ENCODE data around the gene CENPH.

CENPH gene

DNA sequence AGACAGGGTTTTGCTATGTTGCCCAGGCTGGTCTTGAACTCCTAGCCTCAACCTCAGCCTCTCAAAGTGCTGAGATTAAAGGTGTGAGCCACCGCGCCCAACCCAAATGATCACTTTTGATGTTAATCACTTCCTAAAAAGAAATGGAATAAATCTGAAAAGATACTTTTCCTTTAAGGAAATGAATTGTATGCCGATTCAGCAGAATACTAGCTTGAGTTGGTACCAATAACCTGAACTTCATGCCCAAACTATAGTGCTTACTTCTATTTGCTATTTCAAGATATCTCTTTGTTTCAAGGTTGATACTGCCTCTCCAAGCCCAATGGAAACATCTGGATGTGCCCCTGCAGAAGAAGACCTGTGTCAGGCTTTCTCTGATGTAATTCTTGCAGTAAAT lies 18.4 kb upstream of the CENPH start:
- TF ChIP-seq FOXM1 (IDR thresholded peaks at IDR 0.05; ENCODE audit: borderline replicate concordance, low read depth) (no peak), TEAD4 (IDR thresholded peaks at IDR 0.05) (no peak), CREB1 (IDR thresholded peaks at IDR 0.05; ENCODE audit: low read depth) (no peak), EGR1 (IDR thresholded peaks at IDR 0.05) (no peak), YY1 (IDR thresholded peaks at IDR 0.05; ENCODE audit: low read depth) (no peak), NFIC (IDR thresholded peaks at IDR 0.05) (no peak), REST (IDR thresholded peaks at IDR 0.05; ENCODE audit: low read depth) (no peak), RAD21 (IDR thresholded peaks at IDR 0.05; ENCODE audit: low read depth) (no peak), EP300 (IDR thresholded peaks at IDR 0.05; ENCODE audit: borderline replicate concordance) (no peak), ZBTB7A (IDR thresholded peaks at IDR 0.05; ENCODE audit: low read depth) (no peak), TAF1 (IDR thresholded peaks at IDR 0.05; ENCODE audit: low read depth) (no peak), USF1 (IDR thresholded peaks at IDR 0.05) (no peak), CEBPB (IDR thresholded peaks at IDR 0.05) (no peak), TCF12 (IDR thresholded peaks at IDR 0.05; ENCODE audit: low read depth) (no peak)
- TF ChIP-seq, protein P1, sequence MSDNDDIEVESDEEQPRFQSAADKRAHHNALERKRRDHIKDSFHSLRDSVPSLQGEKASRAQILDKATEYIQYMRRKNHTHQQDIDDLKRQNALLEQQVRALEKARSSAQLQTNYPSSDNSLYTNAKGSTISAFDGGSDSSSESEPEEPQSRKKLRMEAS (IDR thresholded peaks at IDR 0.05), result no peak

DNA sequence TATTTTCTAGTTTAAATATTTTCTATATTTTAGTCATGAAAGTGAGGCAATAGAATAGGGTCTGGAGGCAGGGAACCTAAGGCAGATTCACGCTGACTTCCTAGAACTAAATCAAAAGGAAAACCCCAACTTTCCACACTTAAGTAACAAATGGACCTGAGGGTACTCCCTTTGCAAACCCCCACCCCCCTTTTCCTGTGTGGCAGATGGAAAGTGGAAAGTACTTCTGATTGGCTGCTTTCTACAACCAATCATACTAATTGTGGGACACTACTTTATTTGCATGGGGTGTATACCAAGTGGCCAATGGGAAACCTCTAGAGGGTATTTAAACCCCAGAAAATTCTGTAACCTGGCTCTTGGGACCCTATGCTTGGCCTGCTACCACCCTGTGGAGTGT lies 4.8 kb upstream of the CENPH start:
- TF ChIP-seq CREB1 (IDR thresholded peaks at IDR 0.05; ENCODE audit: low read depth), result no peak
- no peak for TF ChIP-seq RAD21 (IDR thresholded peaks at IDR 0.05; ENCODE audit: low read depth)
- TF ChIP-seq REST (IDR thresholded peaks at IDR 0.05; ENCODE audit: low read depth), result no peak
- no peak for TF ChIP-seq EP300 (IDR thresholded peaks at IDR 0.05; ENCODE audit: borderline replicate concordance)
- TF ChIP-seq CEBPB (IDR thresholded peaks at IDR 0.05), result no peak
- no peak for TF ChIP-seq ZBTB7A (IDR thresholded peaks at IDR 0.05; ENCODE audit: low read depth)
- TF ChIP-seq TAF1 (IDR thresholded peaks at IDR 0.05; ENCODE audit: low read depth), result no peak
- no peak for TF ChIP-seq USF1 (IDR thresholded peaks at IDR 0.05)
- TF ChIP-seq, protein P1 (IDR thresholded peaks at IDR 0.05), result no peak
- TF ChIP-seq TCF12 (IDR thresholded peaks at IDR 0.05; ENCODE audit: low read depth), result no peak
- TF ChIP-seq YY1 (IDR thresholded peaks at IDR 0.05; ENCODE audit: low read depth), result no peak
- no peak for TF ChIP-seq TEAD4 (IDR thresholded peaks at IDR 0.05)
- TF ChIP-seq NFIC (IDR thresholded peaks at IDR 0.05), result no peak
- TF ChIP-seq EGR1 (IDR thresholded peaks at IDR 0.05), result no peak
- no peak for TF ChIP-seq FOXM1 (IDR thresholded peaks at IDR 0.05; ENCODE audit: borderline replicate concordance, low read depth)

GRCh38 chr5:69187342-69187741 lies 2.0 kb upstream of the CENPH start:
- TF ChIP-seq EP300 (IDR thresholded peaks at IDR 0.05; ENCODE audit: borderline replicate concordance) (no peak), EGR1 (IDR thresholded peaks at IDR 0.05) (no peak), CREB1 (IDR thresholded peaks at IDR 0.05; ENCODE audit: low read depth) (no peak), USF1 (IDR thresholded peaks at IDR 0.05) (no peak), TAF1 (IDR thresholded peaks at IDR 0.05; ENCODE audit: low read depth) (no peak), CEBPB (IDR thresholded peaks at IDR 0.05) (no peak), REST (IDR thresholded peaks at IDR 0.05; ENCODE audit: low read depth) (no peak), RAD21 (IDR thresholded peaks at IDR 0.05; ENCODE audit: low read depth) (no peak), TCF12 (IDR thresholded peaks at IDR 0.05; ENCODE audit: low read depth) (no peak)
- TF ChIP-seq, protein P1 (IDR thresholded peaks at IDR 0.05), result no peak

GRCh38 chr5:69188811-69189161 lies 597 bp upstream of the CENPH start:
- TF ChIP-seq TAF1 (IDR thresholded peaks at IDR 0.05; ENCODE audit: low read depth) (no peak), ZBTB7A (IDR thresholded peaks at IDR 0.05; ENCODE audit: low read depth) (no peak), FOXM1 (IDR thresholded peaks at IDR 0.05; ENCODE audit: borderline replicate concordance, low read depth) (no peak)
- TF ChIP-seq, protein P1 (IDR thresholded peaks at IDR 0.05), result no peak
